Liver (tissue), 9 donors: ENCODE measurements around the gene ARMC7. TPM values are rescaled to one million over a fixed set of nuclear protein-coding genes. Genes with fewer than 3 reads are reported as not detected.

Source experiments
- DNase-seq: peaks from one replicate; pipeline ENCODE4 v3.0.0-alpha.2; 2017; ENCODE audit warnings: low spot score
- H3K27ac ChIP-seq, 2 donors: one replicate each; pipeline ENCODE4 v1.7.0; 2013; ENCODE audit warnings: inconsistent platforms in 2 of 2, low read length in 2 of 2, control low read depth in 1 of 2, low read depth in 1 of 2, mild to moderate bottlenecking in 1 of 2
- H3K27me3 ChIP-seq, 4 donors: one replicate each; pipeline versions ENCODE4 v1.6.1 to v1.7.0; 2013; ENCODE audit warnings: low read length in 3 of 4, inconsistent platforms in 1 of 4, mild to moderate bottlenecking in 1 of 4, moderate library complexity in 1 of 4; ENCODE audit not compliant: control insufficient read depth in 4 of 4, insufficient read depth in 4 of 4
- H3K36me3 ChIP-seq, 4 donors: one replicate each; pipeline versions ENCODE4 v1.6.1 to v1.7.0; 2013; ENCODE audit warnings: low read length in 3 of 4, mild to moderate bottlenecking in 3 of 4, low read depth in 1 of 4, moderate library complexity in 1 of 4; ENCODE audit not compliant: control insufficient read depth in 4 of 4, insufficient read depth in 3 of 4
- H3K4me1 ChIP-seq, 4 donors: one replicate each; pipeline versions ENCODE4 v1.6.1 to v1.7.0; 2013; ENCODE audit warnings: low read length in 3 of 4, mild to moderate bottlenecking in 3 of 4, moderate library complexity in 1 of 4; ENCODE audit not compliant: control insufficient read depth in 4 of 4, insufficient read depth in 4 of 4
- H3K4me3 ChIP-seq, 3 donors: one replicate each; pipeline versions ENCODE4 v1.6.1 to v1.7.0; 2013; ENCODE audit warnings: low read length in 3 of 3, control low read depth in 1 of 3, low read depth in 1 of 3, mild to moderate bottlenecking in 1 of 3
- H3K9ac ChIP-seq, 2 donors: one replicate each; pipeline ENCODE4 v1.7.0; 2013; ENCODE audit warnings: low read length in 2 of 2, mild to moderate bottlenecking in 2 of 2, moderate library complexity in 2 of 2, control low read depth in 1 of 2, low read depth in 1 of 2
- H3K9me3 ChIP-seq, 4 donors: one replicate each; pipeline versions ENCODE4 v1.6.1 to v1.7.0; 2013; ENCODE audit warnings: low read length in 3 of 4; ENCODE audit not compliant: control insufficient read depth in 4 of 4
- EGR1 ChIP-seq, 2 donors: IDR thresholded peaks; 2 replicates each; pipeline ENCODE4 v1.6.1; 2016 to 2018; ENCODE audit warnings: antibody characterized with exemption in 2 of 2, low read depth in 2 of 2
- FOXA1 ChIP-seq: IDR thresholded peaks from 2 replicates; pipeline ENCODE4 v1.6.1; 2016; ENCODE audit warnings: antibody characterized with exemption
- FOXA2 ChIP-seq: IDR thresholded peaks from 2 replicates; pipeline ENCODE4 v1.6.1; 2016; ENCODE audit warnings: antibody characterized with exemption
- GABPA ChIP-seq, 2 donors: IDR thresholded peaks in 1 of 2; conservative IDR thresholded peaks in 1 of 2; 2 replicates each; pipeline ENCODE4 v1.6.1; 2016; ENCODE audit warnings: antibody characterized with exemption in 2 of 2, mild to moderate bottlenecking in 1 of 2, moderate library complexity in 1 of 2
- HNF4A ChIP-seq, 2 donors: conservative IDR thresholded peaks; 2 replicates each; pipeline ENCODE4 v1.6.1; 2016; ENCODE audit warnings: antibody characterized with exemption in 2 of 2, mild to moderate bottlenecking in 2 of 2
- HNF4G ChIP-seq: IDR thresholded peaks from 2 replicates; pipeline ENCODE4 v1.6.1; 2016; ENCODE audit warnings: antibody characterized with exemption
- JUND ChIP-seq, 2 donors: IDR thresholded peaks; 2 replicates each; pipeline ENCODE4 v1.6.1; 2016; ENCODE audit warnings: antibody characterized with exemption in 2 of 2
- NR2F2 ChIP-seq: IDR thresholded peaks from 2 replicates; pipeline ENCODE4 v1.6.1; 2016; ENCODE audit warnings: antibody characterized with exemption
- RAD21 ChIP-seq, 2 donors: IDR thresholded peaks; 2 replicates each; pipeline ENCODE4 v1.6.1; 2016; ENCODE audit warnings: antibody characterized with exemption in 2 of 2, mild to moderate bottlenecking in 2 of 2
- RXRA ChIP-seq, 2 donors: IDR thresholded peaks; 2 replicates each; pipeline ENCODE4 v1.6.1; 2017 to 2018; ENCODE audit warnings: antibody characterized with exemption in 2 of 2, mild to moderate bottlenecking in 1 of 2
- SP1 ChIP-seq: IDR thresholded peaks from 2 replicates; pipeline ENCODE4 v1.6.1; 2018; ENCODE audit warnings: antibody characterized with exemption, mild to moderate bottlenecking
- TAF1 ChIP-seq: conservative IDR thresholded peaks from 2 replicates; pipeline ENCODE4 v1.6.1; 2016; ENCODE audit warnings: antibody characterized with exemption, mild to moderate bottlenecking
- YY1 ChIP-seq: IDR thresholded peaks from 2 replicates; pipeline ENCODE4 v1.6.1; 2016; ENCODE audit warnings: antibody characterized with exemption, mild to moderate bottlenecking
- WGBS: extraction: QIAGEN DNeasy Blood & Tissue Kit; methylation state at CpG from one replicate; pipeline ENCODE4 v1.1.7; 2013; 5-methylcytosine and 5-hydroxymethylcytosine counted together
- polyA plus RNA-seq, 2 donors: library from polyadenylated mRNA; stranded (reverse) in 1 of 2; unstranded in 1 of 2; fragments of 200-250 nt in 1 of 2; fragments of >200 nt in 1 of 2; fragmentation: Nextera tagmentation in 1 of 2; extraction: Ambion mirVana in 1 of 2; gene quantifications; one replicate each; pipeline versions ENCODE4 v1.2.1 to v1.2.3, GENCODE V29; 2013 to 2015
- total RNA-seq, 2 donors: library from RNA; depleted of rRNA; stranded (reverse); fragments of >200 nt; gene quantifications; one replicate each; pipeline ENCODE4 v1.2.3, GENCODE V29; 2014
- TF ChIP-seq, protein P1 (sequence below): IDR thresholded peaks from 2 replicates; pipeline ENCODE4 v1.6.1; 2016; ENCODE audit warnings: antibody characterized with exemption
- TF ChIP-seq, protein P2 (sequence below): IDR thresholded peaks from 2 replicates; pipeline ENCODE4 v1.6.1; 2016; ENCODE audit warnings: antibody characterized with exemption, mild to moderate bottlenecking
- TF ChIP-seq, protein P3 (sequence below): IDR thresholded peaks from 2 replicates; pipeline ENCODE4 v1.6.1; 2016; ENCODE audit warnings: antibody characterized with exemption
- TF ChIP-seq, protein P4 (sequence below): fragments of 150-350 bp; IDR thresholded peaks from 2 replicates; pipeline ENCODE4 v1.5.1; 2017; ENCODE audit warnings: improper control_type of control experiment, low read depth, low read length; ENCODE audit not compliant: missing input control
- TF ChIP-seq, protein P5 (sequence below): IDR thresholded peaks from 2 replicates; pipeline ENCODE4 v1.6.1; 2016; ENCODE audit warnings: antibody characterized with exemption
- donor health status: healthy.
- donor health status: healthy.
- donor health status: healthy.
- donor health status: healthy.
- donor health status: healthy.

The ARMC7 gene
- total and polyA plus RNA-seq, 4 donors, result 1.7 to 6.6 (median 3.7) TPM

DNA sequence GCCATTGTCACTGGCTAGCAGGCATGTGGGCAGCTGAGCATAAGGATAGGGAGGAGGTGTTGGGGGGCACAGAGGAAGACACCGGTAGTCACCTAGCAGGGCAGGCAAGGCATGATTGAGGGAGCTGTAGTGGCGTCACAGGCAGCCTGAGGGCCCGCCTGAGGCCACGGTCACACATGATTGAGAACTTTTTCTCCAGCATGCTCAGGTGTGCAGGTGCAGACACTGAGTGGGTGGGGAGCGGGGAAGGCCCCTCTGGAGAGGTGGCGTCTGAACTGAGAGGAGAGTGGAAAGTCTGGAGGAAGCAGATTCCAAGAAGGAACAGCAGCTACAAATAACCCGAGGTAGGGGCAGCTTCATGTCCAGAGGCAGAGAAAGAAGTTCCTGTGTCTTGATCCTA, 10.9 kb upstream of the ARMC7 start:
- no peak overlapping the region for H3K27ac ChIP-seq
- no peaks in the 10 kb centered on the region for H3K27me3 ChIP-seq
- H3K4me3 ChIP-seq, result no peak overlapping the region
- no peak overlapping the region for H3K9ac ChIP-seq
- DNase-seq, result no peak
- no peaks in the 10 kb centered on the region for H3K9me3 ChIP-seq
- peaks cover 0 to 3% (median 0%) of the 10 kb centered on the region in 4 donors for H3K36me3 ChIP-seq
- TF ChIP-seq, protein P1, sequence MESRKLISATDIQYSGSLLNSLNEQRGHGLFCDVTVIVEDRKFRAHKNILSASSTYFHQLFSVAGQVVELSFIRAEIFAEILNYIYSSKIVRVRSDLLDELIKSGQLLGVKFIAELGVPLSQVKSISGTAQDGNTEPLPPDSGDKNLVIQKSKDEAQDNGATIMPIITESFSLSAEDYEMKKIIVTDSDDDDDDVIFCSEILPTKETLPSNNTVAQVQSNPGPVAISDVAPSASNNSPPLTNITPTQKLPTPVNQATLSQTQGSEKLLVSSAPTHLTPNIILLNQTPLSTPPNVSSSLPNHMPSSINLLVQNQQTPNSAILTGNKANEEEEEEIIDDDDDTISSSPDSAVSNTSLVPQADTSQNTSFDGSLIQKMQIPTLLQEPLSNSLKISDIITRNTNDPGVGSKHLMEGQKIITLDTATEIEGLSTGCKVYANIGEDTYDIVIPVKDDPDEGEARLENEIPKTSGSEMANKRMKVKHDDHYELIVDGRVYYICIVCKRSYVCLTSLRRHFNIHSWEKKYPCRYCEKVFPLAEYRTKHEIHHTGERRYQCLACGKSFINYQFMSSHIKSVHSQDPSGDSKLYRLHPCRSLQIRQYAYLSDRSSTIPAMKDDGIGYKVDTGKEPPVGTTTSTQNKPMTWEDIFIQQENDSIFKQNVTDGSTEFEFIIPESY, result no peak
- TF ChIP-seq, protein P2, sequence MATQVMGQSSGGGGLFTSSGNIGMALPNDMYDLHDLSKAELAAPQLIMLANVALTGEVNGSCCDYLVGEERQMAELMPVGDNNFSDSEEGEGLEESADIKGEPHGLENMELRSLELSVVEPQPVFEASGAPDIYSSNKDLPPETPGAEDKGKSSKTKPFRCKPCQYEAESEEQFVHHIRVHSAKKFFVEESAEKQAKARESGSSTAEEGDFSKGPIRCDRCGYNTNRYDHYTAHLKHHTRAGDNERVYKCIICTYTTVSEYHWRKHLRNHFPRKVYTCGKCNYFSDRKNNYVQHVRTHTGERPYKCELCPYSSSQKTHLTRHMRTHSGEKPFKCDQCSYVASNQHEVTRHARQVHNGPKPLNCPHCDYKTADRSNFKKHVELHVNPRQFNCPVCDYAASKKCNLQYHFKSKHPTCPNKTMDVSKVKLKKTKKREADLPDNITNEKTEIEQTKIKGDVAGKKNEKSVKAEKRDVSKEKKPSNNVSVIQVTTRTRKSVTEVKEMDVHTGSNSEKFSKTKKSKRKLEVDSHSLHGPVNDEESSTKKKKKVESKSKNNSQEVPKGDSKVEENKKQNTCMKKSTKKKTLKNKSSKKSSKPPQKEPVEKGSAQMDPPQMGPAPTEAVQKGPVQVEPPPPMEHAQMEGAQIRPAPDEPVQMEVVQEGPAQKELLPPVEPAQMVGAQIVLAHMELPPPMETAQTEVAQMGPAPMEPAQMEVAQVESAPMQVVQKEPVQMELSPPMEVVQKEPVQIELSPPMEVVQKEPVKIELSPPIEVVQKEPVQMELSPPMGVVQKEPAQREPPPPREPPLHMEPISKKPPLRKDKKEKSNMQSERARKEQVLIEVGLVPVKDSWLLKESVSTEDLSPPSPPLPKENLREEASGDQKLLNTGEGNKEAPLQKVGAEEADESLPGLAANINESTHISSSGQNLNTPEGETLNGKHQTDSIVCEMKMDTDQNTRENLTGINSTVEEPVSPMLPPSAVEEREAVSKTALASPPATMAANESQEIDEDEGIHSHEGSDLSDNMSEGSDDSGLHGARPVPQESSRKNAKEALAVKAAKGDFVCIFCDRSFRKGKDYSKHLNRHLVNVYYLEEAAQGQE, result no peak
- TF ChIP-seq GABPA (IDR thresholded peaks at IDR 0.05 in 1 of 2, conservative IDR thresholded peaks at IDR 0.05 in 1 of 2) (no peak), SP1 (no peak), HNF4A (conservative IDR thresholded peaks at IDR 0.05) (no peak), RAD21 (IDR thresholded peaks at IDR 0.05) (no peak), JUND (IDR thresholded peaks at IDR 0.05) (no peak), YY1 (no peak), HNF4G (no peak), EGR1 (IDR thresholded peaks at IDR 0.05; ENCODE audit: low read depth in 2 of 2) (no peak), NR2F2 (no peak), FOXA2 (no peak), FOXA1 (no peak), TAF1 (no peak), RXRA (IDR thresholded peaks at IDR 0.05) (no peak)
- TF ChIP-seq, protein P3, sequence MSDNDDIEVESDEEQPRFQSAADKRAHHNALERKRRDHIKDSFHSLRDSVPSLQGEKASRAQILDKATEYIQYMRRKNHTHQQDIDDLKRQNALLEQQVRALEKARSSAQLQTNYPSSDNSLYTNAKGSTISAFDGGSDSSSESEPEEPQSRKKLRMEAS, result no peak
- TF ChIP-seq, protein P4, sequence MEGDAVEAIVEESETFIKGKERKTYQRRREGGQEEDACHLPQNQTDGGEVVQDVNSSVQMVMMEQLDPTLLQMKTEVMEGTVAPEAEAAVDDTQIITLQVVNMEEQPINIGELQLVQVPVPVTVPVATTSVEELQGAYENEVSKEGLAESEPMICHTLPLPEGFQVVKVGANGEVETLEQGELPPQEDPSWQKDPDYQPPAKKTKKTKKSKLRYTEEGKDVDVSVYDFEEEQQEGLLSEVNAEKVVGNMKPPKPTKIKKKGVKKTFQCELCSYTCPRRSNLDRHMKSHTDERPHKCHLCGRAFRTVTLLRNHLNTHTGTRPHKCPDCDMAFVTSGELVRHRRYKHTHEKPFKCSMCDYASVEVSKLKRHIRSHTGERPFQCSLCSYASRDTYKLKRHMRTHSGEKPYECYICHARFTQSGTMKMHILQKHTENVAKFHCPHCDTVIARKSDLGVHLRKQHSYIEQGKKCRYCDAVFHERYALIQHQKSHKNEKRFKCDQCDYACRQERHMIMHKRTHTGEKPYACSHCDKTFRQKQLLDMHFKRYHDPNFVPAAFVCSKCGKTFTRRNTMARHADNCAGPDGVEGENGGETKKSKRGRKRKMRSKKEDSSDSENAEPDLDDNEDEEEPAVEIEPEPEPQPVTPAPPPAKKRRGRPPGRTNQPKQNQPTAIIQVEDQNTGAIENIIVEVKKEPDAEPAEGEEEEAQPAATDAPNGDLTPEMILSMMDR, result no peak
- TF ChIP-seq, protein P5, sequence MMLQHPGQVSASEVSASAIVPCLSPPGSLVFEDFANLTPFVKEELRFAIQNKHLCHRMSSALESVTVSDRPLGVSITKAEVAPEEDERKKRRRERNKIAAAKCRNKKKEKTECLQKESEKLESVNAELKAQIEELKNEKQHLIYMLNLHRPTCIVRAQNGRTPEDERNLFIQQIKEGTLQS, result no peak
- peaks cover 0 to 4% (median 2%) of the 10 kb centered on the region in 4 donors for H3K4me1 ChIP-seq
- WGBS, result 95% methylated on average over 7 of the region's 7 CpGs
